ENCODE measurements around the gene IMPDH2. TPM values are rescaled to one million over a fixed set of nuclear protein-coding genes. Genes with fewer than 3 reads are reported as not detected.

IMPDH2 gene
- total and polyA plus RNA-seq, 2 of the 4 experiments (the other 2 are of a cell fraction) = 190 to 296 TPM

DNA sequence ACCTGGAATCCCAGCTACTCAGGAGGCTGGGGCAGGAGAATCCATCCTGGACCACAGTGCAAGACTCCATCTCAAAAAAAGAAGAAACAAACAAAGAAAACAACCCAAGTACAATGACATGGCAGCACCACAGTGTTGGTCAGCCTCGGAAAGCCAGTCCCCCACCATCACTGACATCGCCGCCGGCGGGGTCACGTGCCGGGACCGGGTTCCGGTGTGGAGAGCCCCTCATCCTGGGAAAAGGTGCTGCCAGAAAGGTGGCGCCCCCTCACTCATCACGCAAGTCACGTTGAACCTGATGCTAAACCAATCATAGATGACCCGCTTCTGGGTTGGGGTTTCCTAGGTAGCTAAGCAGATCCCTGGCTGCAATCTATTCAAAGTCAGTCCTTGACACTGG is 46.9 kb upstream of the IMPDH2 start:
- DNase-seq = no peak
- Histone ChIP-seq H3K4me1 (ENCODE audit: control insufficient read depth, insufficient read depth, low read length) (no peaks in the 10 kb centered on the region), H4K91ac (ENCODE audit: insufficient read depth, low read depth, low read length) (no peak overlapping the region), H3K79me1 (ENCODE audit: low read depth in 1 of 2, low read length in 2 of 2) (peaks cover 26 to 65% of the 10 kb centered on the region in 2 experiments), H3K56ac (ENCODE audit: extremely low read depth, insufficient read depth, low read length) (no peak overlapping the region), H4K5ac (ENCODE audit: low read depth, low read length) (no peak overlapping the region), H3K4ac (ENCODE audit: low read depth, low read length) (no peak overlapping the region), H2AK5ac (ENCODE audit: low read depth, low read length) (no peak overlapping the region), H3K27ac (ENCODE audit: insufficient read depth, low read length) (no peak overlapping the region), H3K27me3 (ENCODE audit: control insufficient read depth, insufficient read depth, low read length) (no peaks in the 10 kb centered on the region), H2AFZ (replicated peaks; ENCODE audit: low read length, poor library complexity) (no peak overlapping the region), H3K18ac (ENCODE audit: low read depth, low read length) (no peak overlapping the region), H4K8ac (ENCODE audit: low read depth in 2 of 2, low read length in 2 of 2) (no peak overlapping the region), H2BK20ac (ENCODE audit: low read depth, low read length) (no peak overlapping the region), H3K9me1 (ENCODE audit: insufficient read depth, low read length) (no peaks in the 10 kb centered on the region), H3K4me2 (ENCODE audit: low read depth, low read length) (no peak overlapping the region), H3K4me3 (ENCODE audit: insufficient read depth, low read depth, low read length) (no peak overlapping the region), H3K36me3 (ENCODE audit: control insufficient read depth, insufficient read depth, low read length) (peaks cover 53% of the 10 kb centered on the region), H3K9ac (ENCODE audit: low read depth, low read length) (no peak overlapping the region), H4K20me1 (ENCODE audit: insufficient read depth, low read length) (peaks cover 24% of the 10 kb centered on the region), H3K23ac (ENCODE audit: low read depth, low read length) (no peak overlapping the region), H2BK5ac (ENCODE audit: low read depth, low read length, poor library complexity, severe bottlenecking) (no peak overlapping the region), H3K9me3 (ENCODE audit: control insufficient read depth, insufficient read depth, low read length) (no peaks in the 10 kb centered on the region), H2BK15ac (ENCODE audit: low read depth, low read length) (no peak overlapping the region), H2AK9ac (replicated peaks; ENCODE audit: low read depth, low read length, poor library complexity) (no peak overlapping the region), H3K14ac (replicated peaks; ENCODE audit: low read depth, low read length) (no peak overlapping the region), H2BK120ac (ENCODE audit: low read depth, low read length) (no peak overlapping the region)
- ATAC-seq (ENCODE audit: low read depth) = no peak
- intact Hi-C loops (cut with micrococcal nuclease) = loop anchor here (5.0 kb wide), 1 partner anchor 34 kb away; no protein-coding TSS in a partner anchor
- dilution Hi-C loops (cut with HindIII; ENCODE audit: low sequenced_read_pairs, unreplicated experiment) = no loop called here
- BruUV-seq (replicated peaks) = no TSS peak
- POLR2A ChIA-PET (ENCODE audit: unreplicated experiment) = no interaction called here
- no CpG with 5 or more reads among the region's 13 CpGs for WGBS, 2 experiments (ENCODE audit: extremely low coverage in 2 of 2, insufficient read length in 1 of 2)
- in situ Hi-C loops (cut with MboI; ENCODE audit: low sequenced_read_pairs) = no loop called here
- no peak for TF ChIP-seq MXI1 (IDR thresholded peaks at IDR 0.05; ENCODE audit: borderline replicate concordance, low read depth, low read length)
- TF ChIP-seq, protein P1, sequence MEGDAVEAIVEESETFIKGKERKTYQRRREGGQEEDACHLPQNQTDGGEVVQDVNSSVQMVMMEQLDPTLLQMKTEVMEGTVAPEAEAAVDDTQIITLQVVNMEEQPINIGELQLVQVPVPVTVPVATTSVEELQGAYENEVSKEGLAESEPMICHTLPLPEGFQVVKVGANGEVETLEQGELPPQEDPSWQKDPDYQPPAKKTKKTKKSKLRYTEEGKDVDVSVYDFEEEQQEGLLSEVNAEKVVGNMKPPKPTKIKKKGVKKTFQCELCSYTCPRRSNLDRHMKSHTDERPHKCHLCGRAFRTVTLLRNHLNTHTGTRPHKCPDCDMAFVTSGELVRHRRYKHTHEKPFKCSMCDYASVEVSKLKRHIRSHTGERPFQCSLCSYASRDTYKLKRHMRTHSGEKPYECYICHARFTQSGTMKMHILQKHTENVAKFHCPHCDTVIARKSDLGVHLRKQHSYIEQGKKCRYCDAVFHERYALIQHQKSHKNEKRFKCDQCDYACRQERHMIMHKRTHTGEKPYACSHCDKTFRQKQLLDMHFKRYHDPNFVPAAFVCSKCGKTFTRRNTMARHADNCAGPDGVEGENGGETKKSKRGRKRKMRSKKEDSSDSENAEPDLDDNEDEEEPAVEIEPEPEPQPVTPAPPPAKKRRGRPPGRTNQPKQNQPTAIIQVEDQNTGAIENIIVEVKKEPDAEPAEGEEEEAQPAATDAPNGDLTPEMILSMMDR (conservative IDR thresholded peaks at IDR 0.05; ENCODE audit: low read depth, low read length) = no peak
- CTCF ChIA-PET = no interaction called here

Measured in IMR-90 (cell line).